ENCODE data around the gene TFR2. TPM values are rescaled to one million over a fixed set of nuclear protein-coding genes. Genes with fewer than 3 reads are reported as not detected.
A peak's percentile ranks its signal among the peaks of the same experiment; 100 is the strongest.

The TFR2 gene
- total RNA-seq, 2 donors from 2014 or later, result 0.26 TPM; not detected in 1

- TF ChIP-seq POLR2A (IDR thresholded peaks at IDR 0.05), result no peak
- TF ChIP-seq, protein P1, sequence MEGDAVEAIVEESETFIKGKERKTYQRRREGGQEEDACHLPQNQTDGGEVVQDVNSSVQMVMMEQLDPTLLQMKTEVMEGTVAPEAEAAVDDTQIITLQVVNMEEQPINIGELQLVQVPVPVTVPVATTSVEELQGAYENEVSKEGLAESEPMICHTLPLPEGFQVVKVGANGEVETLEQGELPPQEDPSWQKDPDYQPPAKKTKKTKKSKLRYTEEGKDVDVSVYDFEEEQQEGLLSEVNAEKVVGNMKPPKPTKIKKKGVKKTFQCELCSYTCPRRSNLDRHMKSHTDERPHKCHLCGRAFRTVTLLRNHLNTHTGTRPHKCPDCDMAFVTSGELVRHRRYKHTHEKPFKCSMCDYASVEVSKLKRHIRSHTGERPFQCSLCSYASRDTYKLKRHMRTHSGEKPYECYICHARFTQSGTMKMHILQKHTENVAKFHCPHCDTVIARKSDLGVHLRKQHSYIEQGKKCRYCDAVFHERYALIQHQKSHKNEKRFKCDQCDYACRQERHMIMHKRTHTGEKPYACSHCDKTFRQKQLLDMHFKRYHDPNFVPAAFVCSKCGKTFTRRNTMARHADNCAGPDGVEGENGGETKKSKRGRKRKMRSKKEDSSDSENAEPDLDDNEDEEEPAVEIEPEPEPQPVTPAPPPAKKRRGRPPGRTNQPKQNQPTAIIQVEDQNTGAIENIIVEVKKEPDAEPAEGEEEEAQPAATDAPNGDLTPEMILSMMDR (IDR thresholded peaks at IDR 0.05), result no peak
- Histone ChIP-seq H3K4me1 (peaks cover 8% of the 10 kb centered on the region), H3K27me3 (no peaks in the 10 kb centered on the region), H3K36me3 (replicated peaks in 1 of 2; ENCODE audit: insufficient read depth in 1 of 2, low read depth in 2 of 2) (peaks cover 20 to 43% of the 10 kb centered on the region in 2 donors), H3K9me3 (no peaks in the 10 kb centered on the region), H3K27ac (peak overlapping the region in 1 of 4 donors; percentile 6), H3K4me3 (no peak overlapping the region)
- 76 to 84% methylated on average over 13 of the region's 13 CpGs for WGBS, 2 donors
- DNase-seq (no peak), ATAC-seq (no peak)
- intact Hi-C loops (cut with DNase I), result no loop called here
These were observed 38.0 kb upstream of the TFR2 start for GRCh38 chr7:100679129-100679926.

GRCh38 chr7:100678291-100678984, 37.1 kb upstream of the TFR2 start:
- Histone ChIP-seq H3K4me1 (peaks cover 8% of the 10 kb centered on the region), H3K27ac (no peak overlapping the region), H3K27me3 (no peaks in the 10 kb centered on the region), H3K36me3 (replicated peaks in 1 of 2; ENCODE audit: insufficient read depth in 1 of 2, low read depth in 2 of 2) (peaks cover 16 to 34% of the 10 kb centered on the region in 2 donors), H3K9me3 (no peaks in the 10 kb centered on the region), H3K4me3 (no peak overlapping the region)
- no peak for TF ChIP-seq POLR2A (IDR thresholded peaks at IDR 0.05)
- TF ChIP-seq, protein P1 (IDR thresholded peaks at IDR 0.05), result no peak
- intact Hi-C loops (cut with DNase I), result no loop called here
- whole genome bisulfite sequencing, 2 donors, result 80 to 90% methylated on average over 23 to 35 of the region's 35 CpGs
- DNase-seq, result no peak
- ATAC-seq, result no peak

- Histone ChIP-seq H3K27me3 (no peaks in the 10 kb centered on the region), H3K27ac (peak overlapping the region in 1 of 4 donors; percentile 30), H3K9me3 (no peaks in the 10 kb centered on the region), H3K4me1 (peaks cover 14% of the 10 kb centered on the region), H3K4me3 (no peak overlapping the region), H3K36me3 (replicated peaks in 1 of 2; ENCODE audit: insufficient read depth in 1 of 2, low read depth in 2 of 2) (peaks cover 16 to 28% of the 10 kb centered on the region in 2 donors)
- 88 to 94% methylated on average over 23 to 36 of the region's 36 CpGs for WGBS, 2 donors
- ATAC-seq (no peak), DNase-seq (no peak)
- TF ChIP-seq, protein P1 (IDR thresholded peaks at IDR 0.05), result no peak
- TF ChIP-seq POLR2A (IDR thresholded peaks at IDR 0.05), result no peak
- intact Hi-C loops (cut with DNase I), result no loop called here
These were observed 36.2 kb upstream of the TFR2 start for GRCh38 chr7:100677308-100678267.

- no peak for ATAC-seq
- Histone ChIP-seq H3K9me3 (no peaks in the 10 kb centered on the region), H3K4me1 (peaks cover 14% of the 10 kb centered on the region), H3K27ac (peak overlapping the region; percentile 94 to 98 (median 96)), H3K27me3 (no peaks in the 10 kb centered on the region), H3K36me3 (replicated peaks in 1 of 2; ENCODE audit: insufficient read depth in 1 of 2, low read depth in 2 of 2) (peaks cover 11 to 23% of the 10 kb centered on the region in 2 donors), H3K4me3 (no peak overlapping the region)
- intact Hi-C loops (cut with DNase I), result no loop called here
- no peak for TF ChIP-seq POLR2A (IDR thresholded peaks at IDR 0.05)
- TF ChIP-seq, protein P1 (IDR thresholded peaks at IDR 0.05), result no peak
- DNase-seq, result peak in 1 of 4 donors; percentile 22
- WGBS, 2 donors, result 69 to 80% methylated on average over 7 to 23 of the region's 23 CpGs
These were observed 35.4 kb upstream of the TFR2 start for GRCh38 chr7:100676501-100677306.
